ENCODE data around the gene NOCT.
"Not testable (repeated sequence)": the region's sequence is repeated elsewhere in the genome, so short reads cannot be mapped to it uniquely, and the experiment has no call there.

The NOCT gene

DNA sequence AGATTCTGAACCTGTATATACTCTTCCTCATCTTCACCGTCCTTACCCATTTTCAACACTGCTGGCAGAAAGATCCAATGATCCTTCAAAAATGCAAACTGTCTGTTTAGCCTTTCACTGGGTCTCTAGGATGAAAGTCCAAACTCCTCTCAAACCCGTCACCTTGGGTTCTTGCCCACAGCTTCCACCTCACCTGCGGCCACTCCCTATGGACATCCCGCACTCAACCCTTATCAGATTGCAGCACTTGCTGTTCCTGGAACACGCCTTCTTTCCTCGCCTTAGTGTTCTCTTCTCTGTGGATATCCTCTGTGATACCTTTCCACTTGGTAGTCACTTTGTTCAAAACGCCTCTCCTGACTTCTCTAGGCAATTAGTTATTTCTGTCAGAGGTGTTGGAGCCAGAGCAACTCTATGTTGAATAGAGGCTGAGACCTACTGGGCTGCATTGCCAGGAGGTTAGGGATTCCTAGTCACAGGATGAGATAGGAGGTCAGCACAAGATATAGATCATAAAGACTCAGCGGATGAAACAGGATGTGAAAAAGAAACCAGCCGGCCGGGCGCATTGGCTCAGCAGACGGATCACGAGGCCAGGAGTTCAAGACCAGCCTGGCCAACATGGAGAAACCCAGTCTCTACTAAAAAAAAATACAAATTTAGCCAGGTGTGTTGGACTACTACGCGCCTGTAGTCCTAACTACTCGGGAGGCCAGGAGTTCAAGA lies 4.2 kb upstream of the NOCT start:
- DNase-seq = no peak

DNA sequence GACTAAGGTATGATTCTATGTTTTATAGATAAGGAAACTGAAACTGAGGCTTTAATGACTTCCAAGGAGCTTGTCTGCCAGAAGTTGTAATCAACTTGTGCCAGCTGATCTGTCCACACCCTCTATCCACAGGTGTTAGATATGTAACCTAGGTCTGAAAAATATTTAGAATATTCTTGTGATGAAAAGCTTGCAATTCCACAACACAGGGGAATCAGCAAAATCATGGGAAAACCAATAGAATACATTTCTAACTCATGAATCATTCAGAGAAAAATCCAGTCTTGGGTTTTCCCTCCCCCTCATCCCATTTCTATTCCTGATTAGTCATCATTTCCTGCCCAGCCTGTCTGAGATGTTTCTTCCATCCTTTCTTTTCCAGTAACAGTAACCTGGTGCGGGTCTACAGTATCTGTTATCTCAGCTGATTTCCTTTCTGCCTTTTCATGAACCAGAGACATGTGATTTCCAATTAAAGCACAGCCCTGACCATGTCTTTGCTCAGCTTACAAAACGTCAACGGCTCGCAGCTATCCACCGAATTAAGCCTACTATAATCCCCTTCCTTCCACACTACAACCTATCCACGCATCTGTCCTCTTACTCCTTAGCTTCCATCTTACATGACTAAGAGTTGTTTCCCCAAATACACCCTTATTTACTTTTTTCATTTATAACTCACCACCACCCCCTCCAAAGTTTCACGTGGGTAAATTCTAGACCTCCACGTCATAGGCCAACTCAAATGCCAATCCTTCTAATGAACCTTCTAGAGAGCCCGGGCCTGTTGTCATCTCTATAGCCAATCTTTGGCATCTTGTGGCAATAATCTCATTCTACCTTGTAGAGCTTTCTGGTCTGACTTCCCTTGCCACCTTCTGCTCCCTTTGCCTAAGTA lies 961 bp upstream of the NOCT start:
- peak in 3 of 4 experiments; percentile 50 to 76 (median 58) for DNase-seq

DNA sequence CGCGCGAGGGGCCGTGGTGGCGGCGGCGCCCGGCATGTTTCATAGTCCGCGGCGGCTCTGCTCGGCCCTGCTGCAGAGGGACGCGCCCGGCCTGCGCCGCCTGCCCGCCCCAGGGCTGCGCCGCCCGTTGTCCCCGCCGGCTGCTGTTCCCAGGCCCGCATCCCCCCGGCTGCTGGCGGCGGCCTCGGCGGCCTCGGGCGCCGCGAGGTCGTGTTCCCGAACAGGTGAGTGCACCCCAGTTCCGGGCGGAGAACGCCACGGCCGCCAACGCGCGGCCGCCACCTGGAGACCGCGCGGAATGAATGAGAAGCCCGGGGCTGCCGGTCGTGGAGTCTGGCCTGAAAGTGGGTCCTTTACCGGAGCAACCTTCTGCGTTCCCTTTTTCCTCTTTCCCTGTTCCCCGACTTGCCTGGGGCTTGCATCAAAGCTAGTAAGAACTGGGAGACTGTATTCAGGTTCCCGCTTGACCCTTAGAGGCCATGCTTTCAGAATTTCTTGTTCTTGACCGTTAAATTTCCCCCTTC lies 429 bp downstream of the NOCT start:
- DNase-seq = peak; percentile 31 to 58 (median 50)

DNA sequence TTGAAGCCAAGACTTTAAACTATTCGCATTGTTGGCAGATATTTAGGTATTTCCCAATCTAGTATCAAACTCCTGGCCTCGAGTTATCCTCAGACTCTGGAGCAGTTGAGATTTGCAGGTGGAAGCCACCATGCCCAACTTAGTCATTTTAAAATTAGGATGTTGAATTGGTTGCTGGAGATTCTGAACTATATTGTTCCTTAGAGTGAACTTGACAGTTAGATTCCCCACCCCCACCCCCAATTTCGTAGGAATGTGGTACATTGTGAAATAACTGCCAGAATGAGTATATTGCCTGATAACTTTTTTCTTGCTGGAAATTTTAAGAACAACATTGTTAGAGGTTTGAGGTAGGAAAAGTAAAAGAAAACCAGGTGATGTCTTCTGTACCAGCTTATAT lies 2.3 kb downstream of the NOCT start:
- DNase-seq = no peak

DNA sequence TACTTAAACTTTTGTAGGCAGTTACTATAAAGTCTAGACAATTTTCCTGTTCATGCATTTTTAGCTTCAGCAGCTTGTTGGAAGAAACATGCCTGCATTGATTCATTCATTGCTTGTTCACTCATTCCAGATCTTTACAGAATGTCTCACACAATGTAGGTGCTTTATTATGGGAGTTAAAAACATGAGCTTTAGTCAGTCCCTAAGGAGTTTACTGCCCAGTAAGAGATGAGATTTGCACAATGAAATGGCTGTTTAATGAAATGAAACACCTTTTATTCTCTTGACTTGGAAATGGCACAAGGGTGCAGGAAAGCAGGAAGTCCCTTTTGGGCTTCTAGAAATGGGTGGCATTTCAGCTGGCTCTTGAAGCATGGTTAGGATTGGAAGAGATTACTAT lies 2.9 kb downstream of the NOCT start:
- DNase-seq = no peak

DNA sequence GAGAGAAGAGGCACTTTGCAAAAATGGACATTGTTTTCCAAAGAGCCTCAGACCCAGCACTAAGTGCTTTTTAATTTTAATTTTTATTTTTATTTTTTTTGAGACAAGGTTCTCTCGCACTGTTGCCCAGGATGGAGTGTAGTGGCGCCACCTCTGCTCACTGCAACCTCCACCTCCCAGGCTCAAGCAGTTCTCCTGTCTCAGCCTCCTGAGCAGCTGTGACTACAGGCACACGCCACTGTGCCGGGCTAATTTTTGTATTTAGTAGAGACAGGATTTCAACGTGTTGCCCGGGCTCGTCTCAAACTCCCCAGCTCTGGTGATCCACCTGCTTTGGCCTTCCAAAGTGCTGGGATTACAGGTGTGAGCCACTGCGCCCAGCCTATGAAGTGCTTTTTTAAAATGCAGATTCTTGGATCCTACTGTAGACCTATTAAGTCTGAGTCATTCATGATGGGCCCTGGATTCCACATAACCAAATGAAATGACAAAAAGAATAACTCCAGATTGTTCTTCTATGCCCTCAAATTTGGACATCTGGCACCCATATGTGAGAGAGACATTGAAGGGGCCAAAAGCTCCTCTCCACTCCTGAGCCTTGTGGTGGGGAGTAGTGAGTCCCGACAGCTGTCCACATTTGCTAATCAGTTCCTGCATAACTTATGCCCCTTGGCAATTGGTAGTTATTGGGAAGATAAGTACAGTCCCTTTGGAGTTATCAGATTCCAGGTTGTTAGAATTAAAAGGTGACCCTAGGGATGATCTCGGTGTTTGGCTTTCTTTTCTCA lies 3.6 kb downstream of the NOCT start:
- no peak for DNase-seq

DNA sequence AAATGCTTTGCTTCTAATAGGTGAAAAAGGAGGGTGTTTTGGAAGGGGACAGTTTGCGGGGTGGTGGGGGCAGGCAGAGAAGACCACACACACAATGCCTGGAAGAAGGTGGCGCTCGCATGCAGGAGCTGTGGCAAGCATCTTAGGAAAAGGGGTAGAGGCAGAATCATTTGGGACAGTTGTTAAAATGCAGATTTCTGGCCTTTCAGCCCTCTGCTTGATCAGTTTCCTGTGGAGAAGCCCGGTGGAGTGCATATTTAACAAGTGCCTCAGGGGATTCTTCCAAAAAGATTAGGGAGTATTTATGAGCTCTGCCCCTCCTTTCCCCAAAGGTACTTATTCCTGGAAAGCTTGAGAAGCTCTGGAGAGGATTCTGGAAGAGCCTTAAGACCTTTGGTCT lies 4.8 kb downstream of the NOCT start:
- no peak for DNase-seq

DNA sequence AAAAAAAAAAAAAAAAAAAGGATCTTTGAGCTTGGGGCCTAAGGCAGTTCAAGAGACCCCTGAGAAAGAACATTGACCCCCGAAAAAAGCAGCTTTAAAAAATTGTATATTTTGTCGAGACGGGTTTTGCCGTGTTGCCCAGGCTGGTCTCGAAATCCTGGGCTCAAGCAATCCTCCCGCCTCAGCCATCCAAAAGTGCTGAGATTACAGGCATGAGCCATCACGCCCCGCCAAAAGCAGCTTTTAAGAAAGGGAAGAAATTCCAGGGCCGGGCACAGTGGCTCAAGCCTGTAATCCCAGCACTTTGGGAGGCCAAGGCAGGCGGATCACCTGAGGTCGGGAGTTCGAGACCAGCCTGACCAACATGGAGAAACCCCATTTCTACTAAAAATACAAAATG lies 5.5 kb downstream of the NOCT start:
- not testable (repeated sequence) for DNase-seq

DNA sequence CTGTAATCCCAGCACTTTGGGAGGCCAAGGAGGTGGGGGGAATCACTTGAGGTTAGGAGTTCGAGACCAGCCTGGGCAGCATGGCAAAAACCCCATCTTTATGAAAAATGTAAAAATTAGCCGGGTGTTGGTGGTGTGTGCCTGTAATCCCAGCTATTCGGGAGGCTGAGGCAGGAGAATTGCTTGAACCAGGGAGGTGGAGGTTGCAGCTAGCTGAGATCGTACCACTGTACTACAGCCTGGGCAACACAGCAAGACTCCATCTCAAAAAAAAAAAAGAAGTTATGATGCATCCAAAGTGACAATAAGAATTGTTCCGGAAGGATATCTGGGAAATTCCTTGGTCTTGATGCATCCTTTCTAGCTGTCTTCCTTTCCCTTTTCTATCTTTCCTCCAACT lies 7.3 kb downstream of the NOCT start:
- DNase-seq = no peak

DNA sequence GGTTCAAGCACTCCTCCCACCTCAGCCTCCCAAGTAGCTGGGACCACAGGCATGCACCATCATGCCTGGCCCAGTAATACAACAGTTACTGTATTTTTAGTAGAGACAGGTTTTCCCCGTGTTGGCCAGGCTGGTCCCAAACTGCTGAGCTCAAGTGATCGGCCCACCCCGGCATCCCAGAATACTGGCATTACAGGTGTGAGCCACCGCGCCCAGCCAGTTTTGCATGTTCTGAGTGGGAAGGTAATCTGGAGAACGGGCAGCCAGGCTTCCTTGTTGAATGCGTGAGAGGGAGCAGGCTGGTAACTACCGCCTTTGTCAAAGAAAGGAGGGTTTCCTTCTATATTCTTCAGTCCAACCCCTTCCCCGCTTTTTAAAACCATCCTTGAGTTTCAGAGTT lies 9.1 kb downstream of the NOCT start:
- no peak for DNase-seq

DNA sequence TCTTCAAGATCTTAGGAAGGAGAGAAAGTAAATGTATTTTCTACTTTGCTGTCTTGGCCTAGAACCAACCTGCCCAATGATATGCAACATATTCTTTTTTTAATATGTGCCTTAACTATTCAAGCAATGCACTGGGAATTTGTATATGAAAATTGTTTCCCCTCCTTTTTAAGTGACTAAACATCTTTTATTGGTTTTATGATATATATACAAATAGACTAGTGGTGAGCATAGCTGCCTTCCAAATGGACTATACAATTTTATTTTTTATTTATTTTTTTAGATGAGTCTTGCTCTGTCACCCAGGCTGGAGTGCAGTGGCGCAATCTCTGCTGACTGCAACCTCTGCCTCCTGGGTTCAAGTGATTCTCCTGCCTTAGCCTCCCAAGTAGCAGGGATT lies 10.3 kb downstream of the NOCT start:
- no peak for DNase-seq

DNA sequence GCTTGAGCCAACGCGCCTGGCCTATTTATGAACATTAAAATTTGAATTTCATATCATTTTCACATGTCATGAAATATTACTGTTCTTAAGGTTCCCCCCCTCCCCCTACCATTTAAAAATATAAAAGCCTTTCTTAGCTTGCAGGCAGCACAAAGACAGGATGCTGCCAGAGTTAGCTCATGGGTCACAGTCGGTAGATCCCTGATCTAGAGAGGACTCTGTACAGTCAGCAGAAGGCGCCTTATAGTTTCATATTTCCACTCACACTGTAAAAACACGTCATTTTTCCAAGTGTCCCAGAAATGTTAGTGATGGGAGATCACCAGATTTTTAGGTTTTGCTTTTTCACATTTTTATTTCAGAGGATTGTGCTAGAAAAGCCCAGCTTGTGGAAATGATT lies 12.2 kb downstream of the NOCT start:
- no peak for DNase-seq

DNA sequence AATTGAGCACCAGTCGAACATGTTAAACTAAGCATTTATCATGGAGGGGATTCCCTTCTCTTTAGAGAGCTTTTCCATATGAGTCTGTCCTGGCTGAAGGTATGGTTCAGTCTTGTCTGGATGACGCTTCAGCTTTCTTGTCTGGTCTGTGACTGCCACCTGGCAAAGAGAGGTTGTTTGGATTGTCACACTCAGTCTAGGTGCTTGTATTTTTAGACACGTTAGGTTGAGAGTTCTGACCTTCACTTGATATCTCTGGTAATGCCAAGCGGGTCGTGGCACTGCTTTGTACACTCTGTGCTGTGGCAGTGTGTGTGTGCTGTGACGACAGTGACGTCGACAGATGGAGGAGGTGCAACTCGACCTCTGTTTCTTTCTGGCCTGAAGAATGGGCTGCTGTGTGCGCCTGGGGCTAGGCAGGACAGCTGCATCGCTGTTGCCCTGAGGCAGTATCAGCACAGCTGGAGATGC lies 12.6 kb downstream of the NOCT start:
- no peak for DNase-seq

DNA sequence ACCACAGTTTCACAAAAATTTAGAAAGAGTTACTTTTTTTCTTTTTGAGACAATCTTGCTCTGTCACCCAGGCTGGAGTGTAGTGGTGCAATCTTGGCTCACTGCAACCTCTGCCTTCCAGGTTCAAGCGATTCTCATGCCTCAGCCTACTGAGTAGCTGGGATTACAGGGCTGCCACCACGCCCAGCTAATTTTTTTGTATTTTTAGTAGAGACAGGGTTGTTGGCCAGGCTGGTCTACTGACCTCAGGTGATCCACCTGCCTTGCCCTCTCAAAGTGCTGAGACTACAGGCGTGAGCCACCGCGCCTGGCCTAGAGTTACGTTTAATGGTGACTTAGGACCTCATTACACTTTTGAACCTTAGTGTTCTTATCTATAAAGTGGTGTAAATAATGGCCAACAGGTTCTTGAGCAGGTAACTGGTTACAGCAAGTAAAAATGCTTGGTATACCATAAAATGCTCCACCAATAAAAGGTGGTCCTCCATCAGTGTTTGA lies 14.3 kb downstream of the NOCT start:
- not testable (repeated sequence) for DNase-seq

DNA sequence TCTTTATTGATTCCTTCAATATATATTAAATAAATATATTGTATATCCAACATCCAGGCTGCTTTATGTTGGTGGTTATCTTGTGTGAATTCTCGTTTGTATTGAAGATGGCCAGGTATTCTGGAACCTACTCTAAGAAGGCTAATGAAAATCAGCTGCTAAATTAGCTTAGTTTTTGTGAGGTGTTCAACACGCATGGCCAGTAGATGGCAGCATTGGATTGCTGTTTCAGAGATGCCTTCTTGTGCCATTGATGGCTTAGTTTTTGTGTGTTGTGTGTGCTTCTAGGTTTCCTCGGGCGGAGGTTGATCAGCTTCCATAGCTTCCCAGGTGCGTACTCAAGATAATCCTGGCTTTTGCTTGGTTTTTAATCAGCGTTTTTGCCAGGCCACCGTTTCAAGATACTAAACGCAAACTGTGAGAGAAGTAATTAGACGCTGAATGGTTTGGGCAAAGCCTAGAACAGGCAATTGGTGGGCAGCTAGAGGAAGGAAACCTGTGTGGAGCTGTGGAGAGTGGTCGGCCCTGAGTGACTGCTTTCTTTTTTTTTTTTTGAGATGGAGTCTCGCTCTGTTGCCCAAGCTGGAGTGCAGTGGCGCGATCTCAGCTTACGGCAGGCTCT lies 15.1 kb downstream of the NOCT start:
- peak; percentile 80 to 86 (median 85) for DNase-seq

DNA sequence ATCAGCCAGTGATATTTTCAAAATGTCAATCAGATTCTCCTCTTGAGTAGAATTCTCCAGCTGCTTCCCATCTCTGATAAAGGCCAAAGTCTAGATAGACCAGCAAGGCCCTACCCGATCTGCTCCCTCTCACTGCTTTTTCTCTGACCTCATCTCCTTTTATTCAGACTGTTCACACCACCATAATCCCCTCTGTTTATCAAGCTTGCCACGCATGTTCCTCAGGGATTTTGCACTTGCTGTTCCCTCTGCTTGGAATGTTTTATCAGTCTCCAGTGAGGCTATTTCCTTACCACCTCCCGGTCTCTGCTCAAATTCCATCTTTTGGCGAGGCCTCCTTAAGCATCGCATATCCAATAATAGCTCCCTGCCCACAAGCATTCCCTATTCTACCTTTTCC lies 20.1 kb downstream of the NOCT start:
- DNase-seq = no peak

DNA sequence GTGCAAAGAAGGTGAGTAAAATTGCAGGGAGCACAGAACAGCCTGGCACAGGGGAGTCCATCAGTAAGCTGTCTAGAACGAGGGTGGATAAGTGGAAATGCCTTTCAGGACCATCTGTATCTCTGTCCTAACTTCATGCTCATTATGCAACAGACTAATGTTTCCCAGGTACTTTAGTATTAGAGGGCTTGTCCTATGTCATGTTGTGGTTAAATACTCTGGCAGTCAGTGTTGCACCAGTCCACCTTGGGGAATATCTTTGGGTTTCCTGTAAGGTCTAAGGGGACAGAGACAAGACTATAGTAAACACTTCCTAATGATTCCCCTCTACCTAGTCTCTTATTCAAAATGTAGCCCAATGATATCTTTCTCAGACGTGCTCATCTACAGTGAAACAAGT lies 21.3 kb downstream of the NOCT start:
- no peak for DNase-seq

DNA sequence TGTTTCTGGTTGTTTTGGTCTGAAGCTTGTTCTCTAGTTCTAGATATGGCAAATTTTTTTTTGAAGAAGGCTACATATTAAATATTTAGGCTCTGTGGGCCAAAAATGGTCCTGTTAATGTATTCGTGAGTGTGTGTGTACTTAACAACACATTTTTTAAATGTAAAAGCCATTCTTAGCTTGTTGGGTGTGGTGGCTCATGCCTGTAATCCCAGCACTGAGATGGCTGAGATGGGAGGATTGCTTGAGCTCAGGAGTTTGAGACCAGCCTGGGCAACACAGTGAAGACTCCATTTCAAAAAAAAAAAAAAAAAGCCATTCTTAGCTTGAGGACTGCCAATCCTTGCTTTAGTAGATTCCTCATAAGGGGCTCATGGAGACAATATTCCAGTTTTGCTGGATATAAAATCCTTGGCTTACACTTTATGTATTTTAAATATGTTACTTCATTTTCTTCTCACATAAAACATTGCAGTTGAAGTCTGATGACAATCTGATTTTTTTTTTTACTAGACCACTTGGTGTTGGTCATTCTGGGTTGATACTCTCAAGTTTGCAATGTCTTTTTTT lies 23.4 kb downstream of the NOCT start:
- no peak for DNase-seq

DNA sequence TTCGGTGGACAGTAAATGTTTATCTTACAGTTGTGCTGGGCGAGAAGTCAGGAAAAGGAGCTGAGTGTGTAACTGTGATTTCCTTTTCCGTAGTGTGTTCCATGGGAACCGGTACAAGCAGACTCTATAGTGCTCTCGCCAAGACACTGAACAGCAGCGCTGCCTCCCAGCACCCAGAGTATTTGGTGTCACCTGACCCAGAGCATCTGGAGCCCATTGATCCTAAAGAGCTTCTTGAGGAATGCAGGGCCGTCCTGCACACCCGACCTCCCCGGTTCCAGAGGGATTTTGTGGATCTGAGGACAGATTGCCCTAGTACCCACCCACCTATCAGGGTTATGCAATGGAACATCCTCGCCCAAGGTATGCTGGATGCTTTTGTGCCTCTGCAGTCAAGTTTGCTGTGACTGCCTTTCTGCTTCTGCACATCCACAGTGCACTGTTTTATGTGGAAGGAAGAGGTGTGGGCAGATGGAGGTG lies 27.4 kb downstream of the NOCT start:
- DNase-seq = no peak

DNA sequence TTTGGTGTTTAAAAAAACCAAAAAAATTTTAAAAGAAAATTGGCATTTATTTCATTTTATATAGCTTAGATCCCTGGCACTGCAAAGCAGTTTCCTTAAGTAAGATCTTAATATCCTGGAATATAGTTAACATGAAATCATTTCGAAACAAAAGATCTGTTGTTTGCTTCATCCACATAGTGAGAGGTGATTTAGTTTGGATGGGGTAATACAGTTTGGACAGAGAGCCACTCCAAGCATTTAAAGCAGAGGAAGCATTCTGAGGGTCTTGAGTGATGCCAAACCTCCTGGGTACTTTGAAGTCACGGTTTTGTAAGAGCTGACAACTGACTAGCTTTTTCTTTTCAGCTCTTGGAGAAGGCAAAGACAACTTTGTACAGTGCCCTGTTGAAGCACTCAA lies 28.7 kb downstream of the NOCT start:
- DNase-seq = no peak

DNA sequence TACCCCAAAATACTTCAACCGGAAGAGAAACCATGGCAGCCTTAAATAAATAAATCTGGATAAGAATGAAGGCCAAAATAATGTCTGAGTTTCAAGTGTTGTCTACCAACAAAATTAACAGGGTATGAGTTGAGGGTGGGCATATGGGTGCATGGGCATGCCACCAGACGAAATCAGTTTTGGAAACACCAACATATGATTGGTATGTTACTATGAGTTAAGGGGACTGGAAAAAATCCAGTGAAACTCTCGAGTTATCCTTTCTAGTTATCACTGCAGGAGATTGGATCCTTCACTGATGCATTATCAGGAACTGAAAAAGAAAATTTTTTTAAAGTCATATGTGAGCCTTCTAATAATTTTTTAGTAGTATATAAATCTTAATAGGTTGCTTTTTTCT lies 32.4 kb downstream of the NOCT start:
- no peak for DNase-seq

DNA sequence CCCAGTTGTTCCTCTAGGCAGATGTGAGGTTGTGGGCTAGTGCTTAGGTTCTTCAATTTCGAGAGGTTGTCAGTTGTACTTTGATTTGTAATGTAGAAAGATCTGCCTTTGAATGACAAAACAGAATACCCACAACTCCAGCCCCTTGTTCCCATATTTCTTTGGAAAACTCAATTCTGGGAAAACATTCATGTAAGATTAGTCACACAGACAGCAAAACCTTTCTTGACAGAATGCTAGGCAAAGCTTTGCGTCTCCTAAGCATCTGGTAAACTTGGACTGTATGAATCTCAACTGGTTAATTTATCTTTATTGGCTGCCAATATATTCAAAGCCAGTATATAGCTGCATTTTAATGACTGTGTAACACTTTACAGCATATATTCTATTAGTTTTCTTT lies 34.9 kb downstream of the NOCT start:
- DNase-seq = no peak
